ENCODE measurements around the gene EXOC2. TPM values are rescaled to one million over a fixed set of nuclear protein-coding genes. Genes with fewer than 3 reads are reported as not detected.

Gene EXOC2
- total RNA-seq, 4 donors from 2014 or later, result 18.1 to 32.3 (median 21.6) TPM

GRCh38 chr6:516213-516612, 176.7 kb downstream of the EXOC2 start:
- TF ChIP-seq, protein P1, sequence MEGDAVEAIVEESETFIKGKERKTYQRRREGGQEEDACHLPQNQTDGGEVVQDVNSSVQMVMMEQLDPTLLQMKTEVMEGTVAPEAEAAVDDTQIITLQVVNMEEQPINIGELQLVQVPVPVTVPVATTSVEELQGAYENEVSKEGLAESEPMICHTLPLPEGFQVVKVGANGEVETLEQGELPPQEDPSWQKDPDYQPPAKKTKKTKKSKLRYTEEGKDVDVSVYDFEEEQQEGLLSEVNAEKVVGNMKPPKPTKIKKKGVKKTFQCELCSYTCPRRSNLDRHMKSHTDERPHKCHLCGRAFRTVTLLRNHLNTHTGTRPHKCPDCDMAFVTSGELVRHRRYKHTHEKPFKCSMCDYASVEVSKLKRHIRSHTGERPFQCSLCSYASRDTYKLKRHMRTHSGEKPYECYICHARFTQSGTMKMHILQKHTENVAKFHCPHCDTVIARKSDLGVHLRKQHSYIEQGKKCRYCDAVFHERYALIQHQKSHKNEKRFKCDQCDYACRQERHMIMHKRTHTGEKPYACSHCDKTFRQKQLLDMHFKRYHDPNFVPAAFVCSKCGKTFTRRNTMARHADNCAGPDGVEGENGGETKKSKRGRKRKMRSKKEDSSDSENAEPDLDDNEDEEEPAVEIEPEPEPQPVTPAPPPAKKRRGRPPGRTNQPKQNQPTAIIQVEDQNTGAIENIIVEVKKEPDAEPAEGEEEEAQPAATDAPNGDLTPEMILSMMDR (IDR thresholded peaks at IDR 0.05), result no peak
- ATAC-seq (ENCODE audit: low FRiP score) (no peak), DNase-seq (ENCODE audit: low spot score) (no peak)

DNA sequence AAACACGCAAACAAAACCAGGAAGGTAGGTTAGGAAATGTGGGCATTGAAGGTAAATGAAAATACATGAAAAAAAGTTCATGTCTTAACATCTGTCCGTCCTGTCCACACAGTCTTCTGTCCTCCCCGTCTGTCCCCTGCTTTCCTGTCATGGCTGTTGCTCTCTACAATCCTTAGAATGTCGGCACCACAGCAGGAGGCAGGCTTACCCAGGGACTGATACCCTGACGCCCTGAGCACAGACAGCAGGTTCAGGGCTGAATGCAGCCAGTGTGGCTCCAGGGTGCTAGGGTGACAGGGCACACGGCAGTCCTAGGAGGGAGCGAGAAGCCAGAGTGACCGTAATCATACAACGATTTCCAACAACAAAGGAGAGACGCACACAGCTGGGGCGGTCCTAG, 177.7 kb downstream of the EXOC2 start:
- TF ChIP-seq, protein P1 (IDR thresholded peaks at IDR 0.05), result no peak
- DNase-seq (ENCODE audit: low spot score) (no peak), ATAC-seq (ENCODE audit: low FRiP score) (no peak)

GRCh38 chr6:514396-514978, 178.5 kb downstream of the EXOC2 start:
- TF ChIP-seq, protein P1 (IDR thresholded peaks at IDR 0.05), result no peak
- DNase-seq (ENCODE audit: low spot score) (no peak), ATAC-seq (ENCODE audit: low FRiP score) (no peak)

DNA sequence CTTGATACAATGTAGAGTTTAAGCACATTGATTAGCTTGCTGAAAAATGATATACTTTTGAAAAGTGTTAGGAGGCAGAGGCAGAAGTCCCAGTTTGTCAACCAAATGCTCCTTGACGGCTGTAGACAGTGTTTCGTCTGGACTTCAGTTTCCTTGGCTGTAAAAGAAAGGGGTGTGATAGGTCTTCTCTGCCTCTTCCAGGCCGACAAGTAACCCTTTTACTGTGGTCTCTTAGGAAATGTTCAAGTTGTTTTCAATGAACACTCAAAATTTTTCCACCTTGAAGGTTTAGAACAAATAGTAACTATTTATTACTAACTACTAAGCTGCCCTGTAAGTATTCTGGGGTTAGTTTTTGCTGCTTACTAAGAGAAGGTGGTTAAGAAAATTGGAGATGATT, 179.0 kb downstream of the EXOC2 start:
- ATAC-seq (ENCODE audit: low FRiP score), result no peak
- TF ChIP-seq, protein P1 (IDR thresholded peaks at IDR 0.05), result no peak
- no peak for DNase-seq (ENCODE audit: low spot score)

DNA sequence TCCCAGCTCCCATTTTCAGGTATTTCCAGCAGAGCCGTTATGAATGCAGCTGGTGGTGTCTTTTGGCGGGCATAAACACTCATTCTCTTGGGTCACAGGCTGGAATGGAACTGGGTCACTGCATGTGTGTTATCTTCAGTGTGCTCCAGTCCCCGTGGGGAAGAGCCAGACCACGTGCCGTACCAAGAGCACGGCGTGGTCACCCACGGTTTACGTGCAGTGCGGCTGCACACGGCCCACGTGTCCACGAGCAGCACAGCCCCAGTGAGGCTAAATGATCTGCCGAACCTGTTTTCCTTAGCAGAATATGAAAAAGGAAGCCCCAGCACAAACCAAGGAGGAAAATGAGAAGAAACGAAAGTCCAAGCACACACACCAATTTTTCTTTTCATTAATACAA, 179.9 kb downstream of the EXOC2 start:
- TF ChIP-seq, protein P1 (IDR thresholded peaks at IDR 0.05), result no peak
- ATAC-seq (ENCODE audit: low FRiP score) (no peak), DNase-seq (ENCODE audit: low spot score) (no peak)

GRCh38 chr6:511488-512137, 181.3 kb downstream of the EXOC2 start:
- DNase-seq (ENCODE audit: low spot score) (no peak), ATAC-seq (ENCODE audit: low FRiP score) (no peak)
- TF ChIP-seq, protein P1 (IDR thresholded peaks at IDR 0.05), result no peak

DNA sequence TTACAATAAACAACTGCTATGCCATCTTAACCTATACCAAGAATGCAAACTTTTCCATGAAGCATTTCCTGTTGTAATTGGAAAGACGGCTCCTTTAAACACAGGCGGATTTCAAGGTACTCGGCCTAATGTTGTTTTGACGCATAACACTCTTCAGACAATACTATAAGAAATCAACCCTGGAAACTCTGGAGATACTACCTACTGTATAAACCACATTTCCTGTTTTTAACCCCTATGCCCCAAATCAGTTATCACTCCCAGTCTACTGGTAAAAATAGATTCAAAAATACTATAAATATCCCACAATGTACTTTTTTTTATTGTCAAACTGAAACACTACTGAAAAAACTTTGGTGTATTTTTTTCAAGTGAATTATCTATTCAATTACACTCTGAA, 183.3 kb downstream of the EXOC2 start:
- no peak for DNase-seq (ENCODE audit: low spot score)
- no peak for ATAC-seq (ENCODE audit: low FRiP score)
- TF ChIP-seq, protein P1 (IDR thresholded peaks at IDR 0.05), result no peak
